Vagina (tissue), 2 donors: ENCODE measurements around the gene LGR6. TPM values are rescaled to one million over a fixed set of nuclear protein-coding genes. Genes with fewer than 3 reads are reported as not detected.

Source experiments
- DNase-seq, 2 donors: peaks; one replicate each; pipeline ENCODE4 v3.0.0-alpha.2; 2017; ENCODE audit errors: extremely low spot score in 2 of 2
- H3K27ac ChIP-seq: fragments of 200-600 bp; sonication (generic); one replicate; pipeline ENCODE4 v1.5.1; 2019
- H3K27me3 ChIP-seq: fragments of 200-600 bp; sonication (generic); one replicate; pipeline ENCODE4 v1.5.1; 2019
- H3K36me3 ChIP-seq, 2 donors: fragments of 200-600 bp; sonication (generic); one replicate each; pipeline ENCODE4 v1.5.1; 2017 to 2019
- H3K4me1 ChIP-seq: fragments of 200-600 bp; sonication (generic); one replicate; pipeline ENCODE4 v1.5.1; 2019
- H3K4me3 ChIP-seq, 2 donors: fragments of 200-600 bp; sonication (generic); 1 replicate in 1 of 2; 2 replicates in 1 of 2; pipeline ENCODE4 v1.5.1; 2016 to 2019
- H3K9me3 ChIP-seq: fragments of 200-600 bp; sonication (generic); one replicate; pipeline ENCODE4 v1.5.1; 2019
- CTCF ChIP-seq, 3 experiments: fragments of 450-650 bp in 2 of 3; fragments of 200-600 bp in 1 of 3; sonication (generic) in 1 of 3; IDR thresholded peaks; one replicate each; pipeline ENCODE4 v1.5.1; 2017 to 2019; ENCODE audit warnings: antibody characterized with exemption in 3 of 3, mild to moderate bottlenecking in 2 of 3, moderate library complexity in 2 of 3
- POLR2A ChIP-seq, 2 donors: fragments of 450-650 bp; IDR thresholded peaks; one replicate each; pipeline ENCODE4 v1.6.1; 2017; ENCODE audit warnings: antibody characterized with exemption in 2 of 2, mild to moderate bottlenecking in 2 of 2, moderate library complexity in 2 of 2
- POLR2AphosphoS5 ChIP-seq, 2 donors: sonication (generic); formaldehyde crosslinking; IDR thresholded peaks; one replicate each; pipeline ENCODE4 v1.9.0; 2017; ENCODE audit warnings: antibody characterized with exemption in 2 of 2, mild to moderate bottlenecking in 2 of 2, low read depth in 1 of 2; ENCODE audit not compliant: insufficient read depth in 1 of 2
- intact Hi-C: fragments of 100-400 bp; cut with DNase I; formaldehyde crosslinking; loops from one replicate; pipeline ENCODE4 v1.15.1; 2023
- total RNA-seq: library from RNA; depleted of rRNA; stranded (reverse); fragments of >200 nt; gene quantifications from one replicate; pipeline ENCODE4 v1.2.3, GENCODE V29; 2016

Gene LGR6
- total RNA-seq, 1 donor from 2014 or later = 6.6 TPM

- intact Hi-C loops = no loop called here
- Histone ChIP-seq H3K27me3 (no peaks in the 10 kb centered on the region), H3K36me3 (no peaks in the 10 kb centered on the region), H3K27ac (no peak overlapping the region), H3K9me3 (no peaks in the 10 kb centered on the region), H3K4me1 (peaks cover 15% of the 10 kb centered on the region), H3K4me3 (no peak overlapping the region)
- no peak for DNase-seq
- TF ChIP-seq POLR2AphosphoS5 (IDR thresholded peaks at IDR 0.05; ENCODE audit: insufficient read depth in 1 of 2, low read depth in 1 of 2) = no peak
- TF ChIP-seq CTCF (IDR thresholded peaks at IDR 0.05) = no peak
Measured at GRCh38 chr1:202276081-202276715, 82.6 kb downstream of the LGR6 start.

GRCh38 chr1:202276920-202277319 is 83.3 kb downstream of the LGR6 start:
- TF ChIP-seq POLR2AphosphoS5 (IDR thresholded peaks at IDR 0.05; ENCODE audit: insufficient read depth in 1 of 2, low read depth in 1 of 2) = no peak
- TF ChIP-seq CTCF (IDR thresholded peaks at IDR 0.05) = no peak
- no peak for TF ChIP-seq POLR2A (IDR thresholded peaks at IDR 0.05)
- no peak for DNase-seq
- H3K27me3 ChIP-seq = no peaks in the 10 kb centered on the region
- intact Hi-C loops = no loop called here
- peaks cover 22% of the 10 kb centered on the region for H3K4me1 ChIP-seq
- no peak overlapping the region for H3K4me3 ChIP-seq
- no peak overlapping the region for H3K27ac ChIP-seq
- H3K36me3 ChIP-seq = no peaks in the 10 kb centered on the region
- H3K9me3 ChIP-seq = no peaks in the 10 kb centered on the region

- TF ChIP-seq POLR2A (IDR thresholded peaks at IDR 0.05) (no peak), CTCF (IDR thresholded peaks at IDR 0.05) (no peak), POLR2AphosphoS5 (IDR thresholded peaks at IDR 0.05; ENCODE audit: insufficient read depth in 1 of 2, low read depth in 1 of 2) (no peak)
- Histone ChIP-seq H3K9me3 (no peaks in the 10 kb centered on the region), H3K4me3 (no peak overlapping the region), H3K27me3 (no peaks in the 10 kb centered on the region), H3K36me3 (no peaks in the 10 kb centered on the region), H3K4me1 (peaks cover 39% of the 10 kb centered on the region), H3K27ac (no peak overlapping the region)
- intact Hi-C loops = no loop called here
- no peak for DNase-seq
Measured at GRCh38 chr1:202278751-202279150, 85.2 kb downstream of the LGR6 start.

DNA sequence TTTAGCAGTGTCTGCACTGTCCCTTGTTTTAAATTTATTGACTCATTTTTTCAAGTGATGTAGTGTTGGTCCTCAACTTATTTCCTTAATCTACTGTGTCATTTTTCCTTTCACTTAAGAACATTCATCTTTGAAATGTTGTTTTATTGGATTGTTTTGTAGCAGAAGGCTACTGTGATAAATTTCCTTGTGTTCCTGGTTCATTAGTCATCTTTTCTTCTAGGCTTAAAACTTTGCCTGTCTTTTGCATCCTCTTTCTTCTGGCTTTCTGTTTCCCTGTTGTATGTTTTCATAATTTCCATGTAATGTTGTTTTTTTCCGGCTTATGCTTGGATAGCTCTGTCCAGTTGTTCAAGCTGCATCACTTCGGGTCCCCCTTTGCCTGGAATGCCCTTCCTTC is 86.2 kb downstream of the LGR6 start:
- no peak overlapping the region for H3K4me3 ChIP-seq
- no peaks in the 10 kb centered on the region for H3K9me3 ChIP-seq
- no peak for DNase-seq
- no peaks in the 10 kb centered on the region for H3K27me3 ChIP-seq
- no peak overlapping the region for H3K27ac ChIP-seq
- no peaks in the 10 kb centered on the region for H3K36me3 ChIP-seq
- H3K4me1 ChIP-seq = peaks cover 49% of the 10 kb centered on the region
- intact Hi-C loops = no loop called here
- no peak for TF ChIP-seq POLR2A (IDR thresholded peaks at IDR 0.05)

GRCh38 chr1:202280595-202280994 is 87.0 kb downstream of the LGR6 start:
- intact Hi-C loops = no loop called here
- no peak overlapping the region for H3K4me3 ChIP-seq
- H3K27me3 ChIP-seq = no peaks in the 10 kb centered on the region
- TF ChIP-seq POLR2A (IDR thresholded peaks at IDR 0.05) = no peak
- no peak for TF ChIP-seq POLR2AphosphoS5 (IDR thresholded peaks at IDR 0.05; ENCODE audit: insufficient read depth in 1 of 2, low read depth in 1 of 2)
- no peak for TF ChIP-seq CTCF (IDR thresholded peaks at IDR 0.05)
- no peaks in the 10 kb centered on the region for H3K36me3 ChIP-seq
- H3K9me3 ChIP-seq = no peaks in the 10 kb centered on the region
- peaks cover 51% of the 10 kb centered on the region for H3K4me1 ChIP-seq
- DNase-seq = no peak
- H3K27ac ChIP-seq = no peak overlapping the region
